ENCODE results near the gene LCMT1. TPM values are rescaled to one million over a fixed set of nuclear protein-coding genes. Genes with fewer than 3 reads are reported as not detected.
"Not testable (repeated sequence)": the region's sequence is repeated elsewhere in the genome, so short reads cannot be mapped to it uniquely, and the experiment has no call there.

The LCMT1 gene
- total RNA-seq, 2 donors from 2014 or later, result 43.8 to 55.8 TPM

DNA sequence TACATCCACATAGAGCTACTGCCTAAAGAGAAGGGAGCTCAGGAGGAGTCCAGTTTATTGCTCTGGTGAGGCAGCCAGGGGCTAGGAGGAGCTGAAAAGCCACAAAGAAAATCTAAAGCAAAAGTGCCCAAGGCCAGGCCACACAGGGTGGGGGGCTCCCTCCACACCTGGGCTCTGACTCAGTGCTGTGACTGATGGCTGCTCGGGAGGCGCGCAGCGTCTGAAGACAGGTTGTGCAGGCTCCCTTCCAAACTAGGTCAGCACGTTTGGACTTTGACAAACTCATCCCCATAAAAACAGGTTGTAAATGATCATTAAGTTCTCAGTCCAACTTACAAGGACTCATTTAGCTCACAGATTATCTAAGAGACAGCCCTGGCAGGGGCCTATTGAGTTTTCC lies 22.2 kb upstream of the LCMT1 start:
- intact Hi-C loops (cut with DNase I, micrococcal nuclease), result no loop called here
- DNase-seq, result peak; percentile 61 to 69
- ATAC-seq, result peak; percentile 99

DNA sequence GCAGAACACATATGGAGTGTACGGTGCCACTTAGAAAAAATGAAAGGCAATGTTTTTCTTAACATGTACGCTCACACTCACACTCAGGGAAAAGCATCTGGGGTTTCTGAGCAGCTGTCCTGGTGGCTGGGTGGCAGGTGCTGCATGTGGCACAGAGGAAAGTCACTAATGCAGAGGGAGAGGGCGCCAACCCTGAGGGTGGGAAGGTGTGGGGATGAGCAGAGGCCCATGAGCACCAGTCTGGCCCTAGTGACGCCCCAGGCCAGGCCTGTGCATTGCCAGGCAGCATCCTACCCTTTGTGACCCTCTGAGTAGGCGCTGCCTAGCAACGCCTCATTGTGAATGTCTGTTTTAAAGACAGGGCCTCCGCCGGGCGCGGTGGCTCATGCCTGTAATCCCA lies 19.1 kb upstream of the LCMT1 start:
- ATAC-seq (no peak), DNase-seq (no peak)
- intact Hi-C loops (cut with DNase I, micrococcal nuclease), result no loop called here

DNA sequence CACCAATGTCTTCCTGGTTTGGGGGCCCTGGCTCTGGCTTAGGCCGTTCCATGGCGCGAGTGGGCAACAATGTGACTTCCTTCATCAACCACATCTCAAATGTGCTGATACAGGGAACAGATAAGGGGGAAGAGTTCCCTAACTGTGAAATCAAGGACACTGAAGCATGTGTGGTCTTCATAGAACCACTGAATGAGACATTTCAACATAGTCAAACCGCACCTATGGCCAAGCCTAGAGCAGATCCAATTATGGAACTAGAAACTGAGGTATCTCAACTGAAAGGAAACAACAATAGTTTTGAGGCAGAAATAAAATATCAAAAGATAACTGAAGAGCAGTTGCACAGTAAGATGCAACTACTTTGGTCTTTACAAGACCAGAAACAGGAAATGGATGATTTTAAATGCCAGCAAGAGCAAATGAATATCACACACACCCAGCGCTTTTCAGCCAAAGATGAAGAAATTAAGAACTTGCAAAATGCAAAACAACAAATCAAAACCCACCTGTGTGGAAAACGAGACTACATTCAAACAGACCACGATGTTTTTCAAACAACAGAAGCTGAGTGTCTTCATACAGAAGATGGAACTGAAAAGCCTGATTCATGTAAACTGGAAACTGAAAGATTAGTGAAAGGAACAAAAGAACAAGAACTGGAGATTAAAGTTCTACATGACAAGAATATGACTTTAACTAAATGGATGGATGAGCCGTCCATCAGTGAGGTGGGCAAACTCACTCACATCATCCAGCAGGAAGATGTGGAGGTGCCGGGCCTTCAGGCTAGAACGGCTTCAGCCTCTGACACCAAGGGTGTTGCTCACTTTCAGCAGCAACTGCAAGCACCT lies 18.1 kb upstream of the LCMT1 start:
- intact Hi-C loops (cut with DNase I, micrococcal nuclease), result no loop called here
- DNase-seq (no peak), ATAC-seq (no peak)

DNA sequence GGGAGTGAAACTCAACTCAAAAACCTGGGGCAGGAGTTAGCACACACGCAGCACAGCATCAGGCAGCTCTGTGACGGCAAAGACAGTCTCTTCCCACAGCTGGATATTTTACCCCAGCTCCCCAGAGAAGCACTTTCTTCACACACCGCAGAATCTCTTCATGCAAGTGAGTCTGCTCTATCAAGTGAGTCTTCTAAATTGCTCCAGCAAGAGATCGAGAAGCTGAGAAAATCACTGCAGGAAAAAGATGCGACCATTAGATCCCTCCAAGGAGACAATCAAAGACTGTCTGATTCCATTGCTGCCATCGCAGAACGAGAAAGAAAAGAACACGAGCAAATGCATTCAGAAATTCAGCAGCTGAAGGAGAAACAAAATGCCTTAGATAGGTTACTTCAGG lies 16.9 kb upstream of the LCMT1 start:
- intact Hi-C loops (cut with DNase I, micrococcal nuclease), result no loop called here
- DNase-seq (no peak), ATAC-seq (no peak)

DNA sequence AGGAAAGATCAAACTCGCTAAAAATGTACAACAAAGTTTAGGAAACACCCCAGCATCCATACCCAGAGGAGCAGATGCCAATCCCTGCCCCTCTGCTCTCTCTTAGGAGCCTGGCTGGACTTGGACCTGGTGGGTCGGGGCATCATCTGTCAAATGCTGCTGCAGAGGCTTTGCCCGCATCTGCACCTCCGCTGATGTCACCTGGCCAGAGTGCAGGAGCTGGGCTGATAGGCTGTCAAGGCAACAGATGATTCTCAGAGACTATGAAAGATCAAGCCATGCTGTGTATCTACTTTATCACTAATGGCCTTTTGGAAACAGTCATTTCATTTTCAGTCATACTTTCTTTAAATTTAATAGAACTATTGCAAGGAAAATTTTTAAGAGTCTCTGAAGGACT lies 15.9 kb upstream of the LCMT1 start:
- intact Hi-C loops (cut with DNase I, micrococcal nuclease), result no loop called here
- ATAC-seq (no peak), DNase-seq (no peak)

DNA sequence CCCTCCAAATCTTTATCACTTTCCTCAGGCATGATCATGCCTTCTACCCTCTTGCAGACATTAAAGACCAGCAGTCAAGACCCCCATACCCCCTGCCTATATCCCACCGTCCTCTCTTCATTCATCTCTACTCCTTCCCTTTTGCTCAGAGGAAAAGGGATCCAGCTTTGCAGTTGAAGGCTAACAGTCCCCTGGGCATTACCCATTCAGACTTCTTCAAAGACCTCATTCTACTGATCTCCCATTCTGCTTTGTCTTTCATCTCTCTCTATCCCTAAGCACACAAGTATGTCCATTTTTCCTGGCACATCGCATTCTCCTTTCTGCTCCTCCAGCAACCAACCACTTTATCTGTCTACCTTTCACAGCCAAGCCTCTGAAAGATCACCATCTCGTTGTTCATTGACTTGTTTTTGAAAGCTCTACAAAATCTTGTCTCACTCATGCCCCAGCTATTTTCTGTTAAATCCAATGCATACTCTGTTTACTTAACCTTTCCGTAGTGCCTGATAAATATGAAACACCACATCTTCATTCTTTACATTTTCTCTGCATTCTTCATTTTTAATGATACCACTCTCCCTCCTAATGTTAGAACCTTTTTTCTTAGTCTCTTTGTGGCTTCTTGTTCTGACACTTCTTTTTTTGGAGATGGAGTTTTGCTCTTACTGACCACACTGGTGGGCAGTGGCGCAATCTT lies 14.1 kb upstream of the LCMT1 start:
- ATAC-seq (no peak), DNase-seq (no peak)
- intact Hi-C loops (cut with DNase I, micrococcal nuclease), result no loop called here

DNA sequence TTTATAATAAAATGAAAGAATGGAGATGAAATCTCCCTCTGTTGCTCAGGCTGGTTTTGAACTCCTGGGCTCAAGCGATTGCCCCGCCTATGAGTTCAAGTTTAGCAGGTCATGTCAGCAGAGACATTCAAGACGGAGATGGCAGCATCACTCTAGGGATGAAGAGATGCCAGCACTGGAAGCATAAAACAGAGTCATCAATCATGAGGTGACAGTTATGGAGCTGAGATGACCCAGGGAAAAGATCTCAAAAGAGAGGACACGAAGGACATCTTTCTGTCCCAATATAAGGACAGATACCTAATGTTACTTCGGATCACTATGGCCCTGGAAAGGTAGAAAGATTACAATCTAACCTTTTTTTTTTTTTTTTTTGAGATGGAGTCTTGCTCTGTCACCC lies 11.0 kb upstream of the LCMT1 start:
- ATAC-seq, result no peak
- DNase-seq, result no peak
- intact Hi-C loops (cut with DNase I, micrococcal nuclease), result no loop called here

DNA sequence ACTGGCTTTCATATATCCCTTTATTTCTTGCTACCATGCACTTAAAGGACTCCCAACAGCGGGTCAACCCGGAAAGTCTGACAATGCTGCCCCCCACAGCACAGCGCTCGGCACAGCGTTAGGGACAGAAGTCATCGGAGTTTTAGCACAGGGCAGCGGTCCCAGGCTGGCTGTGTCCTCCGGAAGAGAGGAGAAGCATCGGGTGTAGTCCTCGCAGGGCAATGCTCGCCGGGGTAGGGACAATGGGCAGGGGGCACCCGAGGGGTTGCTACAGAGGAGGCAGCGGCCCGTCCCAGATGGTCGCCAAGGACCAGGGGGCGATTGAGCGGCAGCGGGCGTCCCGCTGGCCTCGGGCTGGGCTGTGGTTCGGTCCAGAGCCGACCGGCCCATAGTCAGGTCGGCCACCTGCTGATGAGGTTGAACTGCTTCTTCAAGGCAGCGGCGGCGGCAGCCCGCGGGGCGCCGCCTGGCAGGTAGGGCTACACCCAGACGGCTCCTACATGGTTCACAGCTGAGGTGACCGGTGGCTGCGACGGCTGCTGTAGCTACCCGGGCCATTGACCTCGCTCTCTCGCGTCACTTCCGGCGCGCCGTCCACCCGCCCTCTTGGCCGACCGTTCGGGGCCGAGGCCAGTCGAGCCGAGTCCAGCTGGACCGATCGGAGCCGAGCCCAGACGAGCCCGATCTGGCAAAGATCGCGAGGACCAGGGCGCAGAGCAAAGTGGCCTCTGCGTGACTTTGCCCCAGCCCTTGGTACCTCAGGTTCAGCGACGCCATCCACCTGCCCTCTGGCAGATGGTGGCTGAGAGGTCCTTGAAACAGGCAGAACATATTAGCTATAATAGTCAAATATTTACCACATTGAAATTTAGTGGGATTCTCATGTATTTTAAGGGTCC lies 4.7 kb upstream of the LCMT1 start:
- DNase-seq (peak; percentile 93 to 96), ATAC-seq (peak; percentile 73)
- intact Hi-C loops (cut with DNase I, micrococcal nuclease), result no loop called here

DNA sequence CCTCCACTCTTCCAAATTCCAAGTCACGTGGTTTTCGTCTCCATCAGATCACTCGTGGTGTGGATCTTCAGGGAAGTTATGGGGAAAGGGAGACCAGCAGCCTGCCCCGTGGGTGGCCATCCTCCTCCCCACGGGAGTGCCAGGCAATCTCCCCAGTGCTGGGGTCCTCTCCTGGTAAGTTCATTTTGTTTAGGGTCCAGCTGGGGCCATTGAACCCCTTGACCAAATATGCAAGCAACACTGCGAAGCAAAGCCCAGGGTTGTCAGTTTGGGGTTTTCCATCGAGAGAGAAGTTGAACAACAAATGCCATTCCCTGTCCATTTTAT lies 4.1 kb upstream of the LCMT1 start:
- intact Hi-C loops (cut with DNase I, micrococcal nuclease), result no loop called here
- DNase-seq, result no peak
- ATAC-seq, result no peak

DNA sequence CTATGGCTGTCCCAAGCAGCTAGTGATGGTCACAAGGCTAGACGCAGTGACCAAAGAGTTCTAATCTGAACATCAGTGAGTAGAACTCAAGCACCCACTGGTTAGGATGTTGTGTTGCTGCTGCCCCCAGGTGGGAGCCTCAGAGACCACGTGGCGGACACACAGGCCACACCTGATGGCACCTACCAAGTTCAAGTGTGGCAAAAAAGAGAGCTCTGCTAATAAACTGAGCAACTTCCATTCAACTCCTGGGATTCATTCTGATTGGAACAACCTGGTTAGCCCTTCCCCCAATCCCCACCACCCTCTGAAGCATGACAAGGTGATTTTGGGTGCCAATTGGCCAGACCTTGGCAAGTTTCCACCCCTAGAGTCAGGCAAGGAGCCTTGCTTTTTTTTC lies 3.5 kb upstream of the LCMT1 start:
- intact Hi-C loops (cut with DNase I, micrococcal nuclease), result no loop called here
- DNase-seq (peak in 1 of 2 donors; percentile 51), ATAC-seq (no peak)

DNA sequence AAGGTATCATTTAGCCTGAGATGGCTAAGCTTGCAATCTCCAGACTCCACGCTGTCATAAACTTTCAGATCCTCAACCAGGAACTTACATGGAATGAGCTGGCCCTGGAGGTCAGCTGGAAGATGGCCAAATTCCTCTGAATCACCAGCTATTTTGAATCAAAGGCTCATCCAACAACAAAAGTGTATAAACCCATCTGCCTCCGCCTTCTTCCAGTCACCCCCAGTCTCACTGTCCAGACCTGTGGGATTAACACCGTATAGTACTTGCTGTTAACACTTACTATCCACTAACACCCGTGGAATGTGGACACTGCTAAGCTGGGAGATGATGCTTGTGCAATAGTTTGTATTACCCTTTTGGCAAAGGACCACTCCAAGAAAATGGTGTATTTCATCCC lies 1.9 kb upstream of the LCMT1 start:
- peak; percentile 30 for ATAC-seq
- DNase-seq, result peak; percentile 66 to 81
- intact Hi-C loops (cut with DNase I, micrococcal nuclease), result loop anchor here in 1 of 2 donors (10.0 kb wide), 1 partner anchor 45 kb away; no protein-coding TSS in a partner anchor

DNA sequence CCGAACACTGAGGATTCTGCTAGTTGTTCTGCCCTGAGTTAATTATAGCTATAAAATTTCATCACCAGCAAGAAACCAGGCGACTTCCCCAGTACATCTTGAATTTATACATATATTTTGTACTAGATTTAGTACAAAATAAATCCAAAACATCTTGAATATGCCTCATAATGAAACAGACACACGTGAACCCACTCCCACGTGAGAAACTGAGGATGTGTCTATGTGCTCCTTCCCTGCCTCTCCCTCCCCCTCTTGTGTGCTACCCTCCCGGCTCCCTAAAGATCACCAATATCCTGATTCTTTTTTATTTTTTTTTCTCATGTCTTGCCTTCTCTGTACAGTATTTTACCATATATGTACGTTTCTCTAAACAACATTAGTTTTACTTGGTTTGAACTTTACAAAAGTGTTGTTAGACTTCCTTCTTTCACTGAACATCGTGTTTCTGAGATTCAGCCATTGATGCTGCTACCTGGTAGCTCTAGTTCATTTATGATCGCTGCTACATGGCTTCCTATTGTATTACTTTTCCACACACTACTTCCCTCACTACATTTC lies 1.1 kb upstream of the LCMT1 start:
- DNase-seq (no peak), ATAC-seq (no peak)
- intact Hi-C loops (cut with DNase I, micrococcal nuclease), result loop anchor here in 1 of 2 donors (10.0 kb wide), 1 partner anchor 46 kb away; no protein-coding TSS in a partner anchor

DNA sequence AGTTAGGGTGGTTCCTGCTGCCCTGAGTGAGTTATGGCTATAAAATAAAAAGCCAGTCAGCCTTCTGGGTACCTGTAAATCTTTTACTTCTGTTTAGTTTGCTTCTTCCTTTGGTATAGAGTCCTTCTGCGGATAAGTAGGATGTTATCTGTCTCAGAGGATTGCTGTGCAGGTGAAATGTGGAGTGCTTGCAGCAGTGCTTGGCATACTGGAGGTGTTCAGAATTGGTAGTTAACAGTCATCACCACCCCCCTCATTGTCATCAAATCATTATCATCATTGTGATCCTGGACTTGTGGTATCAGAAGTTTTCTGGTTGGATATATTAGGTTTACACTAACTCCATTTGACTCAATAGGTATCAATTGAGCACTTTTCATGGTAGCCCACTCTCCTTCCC lies 2.6 kb downstream of the LCMT1 start:
- no peak for DNase-seq
- intact Hi-C loops (cut with DNase I, micrococcal nuclease), result loop anchor here in 1 of 2 donors (10.0 kb wide), 1 partner anchor 49 kb away; no protein-coding TSS in a partner anchor
- no peak for ATAC-seq

DNA sequence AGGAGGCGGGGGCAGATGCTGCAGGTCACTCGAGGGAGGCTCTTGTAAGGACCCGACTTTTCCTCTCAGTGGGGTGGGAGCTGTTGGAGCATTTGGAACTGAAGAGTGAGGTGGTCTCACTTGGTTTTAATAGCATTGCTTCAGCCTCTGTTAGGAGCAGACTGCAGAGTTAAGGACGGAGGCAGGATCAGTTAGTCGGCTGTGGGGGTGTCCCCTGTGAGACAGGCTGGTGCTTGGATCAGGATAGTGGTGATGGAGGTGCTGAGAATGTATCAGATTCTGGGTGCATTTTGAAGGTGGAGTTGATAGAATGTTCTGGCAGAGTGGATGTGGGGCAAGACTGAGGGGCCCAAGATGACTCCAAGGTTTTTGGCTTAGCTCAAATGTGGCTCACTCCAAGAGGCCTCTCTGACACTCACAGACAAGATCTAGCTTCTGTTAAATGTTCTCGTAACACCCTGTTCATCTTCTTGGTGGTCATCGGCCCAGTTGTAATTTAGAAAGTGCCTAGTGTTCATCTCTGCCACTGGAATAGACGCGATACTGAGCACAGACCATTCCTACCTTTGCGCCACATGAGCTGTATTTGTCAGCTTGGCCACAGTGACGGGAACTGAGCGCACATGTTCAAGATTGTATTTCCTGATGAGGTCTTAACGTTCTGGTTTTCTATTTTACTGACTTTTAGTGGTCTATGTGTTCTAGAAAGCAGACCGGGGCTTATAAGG lies 7.5 kb downstream of the LCMT1 start:
- DNase-seq (no peak), ATAC-seq (no peak)
- intact Hi-C loops (cut with DNase I, micrococcal nuclease), result loop anchor here in 1 of 2 donors (10.0 kb wide), 1 partner anchor 54 kb away; no protein-coding TSS in a partner anchor

DNA sequence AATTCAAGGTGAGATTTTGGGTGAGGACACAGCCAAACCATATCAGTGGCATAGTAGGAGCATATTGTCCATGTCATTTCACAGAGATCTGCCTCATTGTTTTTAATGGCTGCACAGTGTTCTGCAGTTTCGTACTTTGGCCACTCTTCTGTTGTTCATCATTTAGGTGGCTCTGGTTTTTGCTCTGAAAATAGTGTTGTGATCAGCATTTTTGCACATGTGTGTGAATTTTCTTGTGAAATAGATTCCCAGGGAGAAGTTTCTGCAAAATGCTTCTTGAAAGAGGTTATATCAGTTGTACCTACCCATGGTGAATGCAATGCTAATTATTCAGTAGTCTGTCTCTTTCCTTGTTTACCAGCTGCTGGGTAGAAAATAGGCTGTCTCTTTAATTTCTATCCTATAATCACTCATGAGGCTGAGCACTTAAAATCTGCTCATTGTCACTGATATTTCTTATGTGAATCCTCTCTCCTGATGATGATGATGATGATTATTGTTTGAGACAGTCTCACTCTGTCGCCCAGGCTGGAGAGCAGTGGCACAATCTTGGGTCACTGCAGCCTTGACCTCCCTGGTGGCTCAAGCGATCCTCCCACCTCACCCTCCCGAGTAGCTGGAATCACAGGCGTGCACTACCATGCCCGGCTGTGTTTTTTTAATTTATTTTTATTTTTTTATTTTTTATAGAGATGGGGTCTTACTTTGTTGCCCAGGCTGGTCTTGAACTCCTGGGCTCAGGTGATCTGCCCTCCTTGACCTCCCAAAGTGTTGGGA lies 10.5 kb downstream of the LCMT1 start:
- intact Hi-C loops (cut with DNase I, micrococcal nuclease), result loop anchor here (10.0 kb wide), 1 partner anchor 103 kb away; no protein-coding TSS in a partner anchor
- no peak for DNase-seq

DNA sequence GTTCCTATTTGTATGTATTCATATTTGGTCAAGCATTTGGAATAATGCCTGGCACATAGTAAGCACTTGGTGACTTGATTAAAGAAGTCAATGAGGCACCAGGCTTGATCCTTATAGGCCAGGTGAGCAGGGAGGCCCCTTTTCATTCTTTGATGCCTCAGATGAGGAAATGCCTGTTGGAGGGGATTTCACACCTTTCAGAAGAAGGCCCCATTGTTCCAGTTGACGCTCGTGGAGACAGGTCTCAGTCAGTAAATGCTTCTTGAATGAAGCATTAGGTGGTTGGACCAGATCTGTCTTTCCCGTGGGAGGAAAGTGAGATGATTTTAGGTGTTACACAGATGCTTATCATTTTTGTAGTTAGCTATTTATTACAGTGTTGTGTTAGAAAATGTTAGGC lies 13.0 kb downstream of the LCMT1 start:
- intact Hi-C loops (cut with DNase I, micrococcal nuclease), result loop anchor here (10.0 kb wide), 1 partner anchor 100 kb away; no protein-coding TSS in a partner anchor
- DNase-seq, result no peak
- ATAC-seq, result no peak

More for the DNA sequence above, 10.5 kb downstream of the LCMT1 start:
- ATAC-seq, result no peak

DNA sequence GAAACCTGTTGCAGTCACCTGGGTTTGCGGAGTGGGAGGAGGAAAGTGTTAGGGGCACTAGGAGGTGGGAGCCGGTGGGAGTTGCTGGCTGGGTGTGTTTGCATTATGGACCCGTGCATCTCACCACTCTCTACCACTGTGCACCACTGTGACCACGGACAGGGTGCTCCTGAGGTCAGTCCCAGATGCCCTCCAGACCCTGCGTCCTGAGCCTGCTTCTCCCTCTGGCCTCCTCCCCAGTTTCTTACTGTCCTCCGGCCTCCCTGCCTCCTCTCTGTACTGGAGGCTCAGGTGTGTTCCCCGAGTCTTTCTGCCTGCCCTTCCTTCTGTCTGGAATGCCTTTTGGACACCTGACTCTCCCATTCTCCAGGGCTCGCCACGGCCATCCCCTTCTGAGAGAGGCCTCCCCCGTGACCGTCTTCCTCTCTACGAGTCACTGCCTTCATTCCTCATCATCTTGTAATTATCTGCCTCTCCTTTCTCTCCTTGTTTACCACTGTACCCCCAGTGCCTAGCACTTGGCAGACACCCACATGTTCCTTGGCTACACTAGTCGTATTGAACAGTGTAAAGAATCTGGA lies 14.6 kb downstream of the LCMT1 start:
- peak in 1 of 2 donors; percentile 27 for DNase-seq
- intact Hi-C loops (cut with DNase I, micrococcal nuclease), result loop anchor here (10.0 kb wide), 1 partner anchor 99 kb away; no protein-coding TSS in a partner anchor
- ATAC-seq, result not testable (repeated sequence)

Measured in left colon (tissue), 2 donors.